ENCODE measurements around the gene ANKS1A.
"Not testable (repeated sequence)": the region's sequence is repeated elsewhere in the genome, so short reads cannot be mapped to it uniquely, and the experiment has no call there.

The ANKS1A gene

GRCh38 chr6:34877869-34878485, 11.1 kb upstream of the ANKS1A start:
- no peak for DNase-seq (ENCODE audit: low read depth in 2 of 3, low spot score in 1 of 3)

GRCh38 chr6:34884073-34884472, 5.0 kb upstream of the ANKS1A start:
- not testable (repeated sequence) for DNase-seq (ENCODE audit: low read depth in 2 of 3, low spot score in 1 of 3)

- DNase-seq (ENCODE audit: low read depth in 2 of 3, low spot score in 1 of 3) = no peak
These were observed 4.1 kb upstream of the ANKS1A start for GRCh38 chr6:34884996-34885395.

- not testable (repeated sequence) for DNase-seq (ENCODE audit: low read depth in 2 of 3, low spot score in 1 of 3)
These were observed 3.2 kb upstream of the ANKS1A start for GRCh38 chr6:34885837-34886236.

- peak; percentile 84 to 86 (median 85) for DNase-seq (ENCODE audit: low read depth in 2 of 3, low spot score in 1 of 3)
These were observed 1.1 kb upstream of the ANKS1A start, which contains the start of gene TAF11 for GRCh38 chr6:34887753-34888513. Gene TAF11, minus strand, starts transcription at chr6:34888042. Its CDS starts 85 bp downstream, at chr6:34887957.

GRCh38 chr6:34888514-34888856, 570 bp upstream of the ANKS1A start:
- DNase-seq (ENCODE audit: low read depth in 2 of 3, low spot score in 1 of 3) = no peak

- no peak for DNase-seq (ENCODE audit: low read depth in 2 of 3, low spot score in 1 of 3)
These were observed 1.5 kb downstream of the ANKS1A start for GRCh38 chr6:34890533-34890925.

- no peak for DNase-seq (ENCODE audit: low read depth in 2 of 3, low spot score in 1 of 3)
These were observed 2.2 kb downstream of the ANKS1A start for GRCh38 chr6:34891296-34891695.

- DNase-seq (ENCODE audit: low read depth in 2 of 3, low spot score in 1 of 3) = no peak
These were observed 5.6 kb downstream of the ANKS1A start for GRCh38 chr6:34894693-34895092.

- no peak for DNase-seq (ENCODE audit: low read depth in 2 of 3, low spot score in 1 of 3)
These were observed 8.1 kb downstream of the ANKS1A start for GRCh38 chr6:34897130-34897529.

GRCh38 chr6:34897716-34898115, 8.7 kb downstream of the ANKS1A start:
- DNase-seq (ENCODE audit: low read depth in 2 of 3, low spot score in 1 of 3) = no peak

GRCh38 chr6:34899748-34900147, 10.7 kb downstream of the ANKS1A start:
- DNase-seq (ENCODE audit: low read depth in 2 of 3, low spot score in 1 of 3) = not testable (repeated sequence)

GRCh38 chr6:34900321-34901031, 11.4 kb downstream of the ANKS1A start:
- DNase-seq (ENCODE audit: low read depth in 2 of 3, low spot score in 1 of 3) = no peak

GRCh38 chr6:34901930-34902329, 12.9 kb downstream of the ANKS1A start:
- DNase-seq (ENCODE audit: low read depth in 2 of 3, low spot score in 1 of 3) = no peak

- DNase-seq (ENCODE audit: low read depth in 2 of 3, low spot score in 1 of 3) = no peak
These were observed 16.0 kb downstream of the ANKS1A start for GRCh38 chr6:34904990-34905613.

- no peak for DNase-seq (ENCODE audit: low read depth in 2 of 3, low spot score in 1 of 3)
These were observed 17.8 kb downstream of the ANKS1A start for GRCh38 chr6:34906826-34907225.

GRCh38 chr6:34908194-34908593, 19.1 kb downstream of the ANKS1A start:
- no peak for DNase-seq (ENCODE audit: low read depth in 2 of 3, low spot score in 1 of 3)

GRCh38 chr6:34909320-34909883, 20.3 kb downstream of the ANKS1A start:
- DNase-seq (ENCODE audit: low read depth in 2 of 3, low spot score in 1 of 3) = no peak

GRCh38 chr6:34911822-34912221, 22.8 kb downstream of the ANKS1A start:
- DNase-seq (ENCODE audit: low read depth in 2 of 3, low spot score in 1 of 3) = no peak

GRCh38 chr6:34912715-34913464, 23.8 kb downstream of the ANKS1A start:
- DNase-seq (ENCODE audit: low read depth in 2 of 3, low spot score in 1 of 3) = peak in 2 of 3 donors; percentile 3 to 17

- DNase-seq (ENCODE audit: low read depth in 2 of 3, low spot score in 1 of 3) = no peak
These were observed 25.3 kb downstream of the ANKS1A start for GRCh38 chr6:34914358-34914757.
